Measurements from ENCODE around the gene TRIO.
A peak's percentile ranks its signal among the peaks of the same experiment; 100 is the strongest.

TRIO gene

GRCh38 chr5:14330291-14330690 lies 187.1 kb downstream of the TRIO start:
- no peak for DNase-seq (ENCODE audit: low spot score)

GRCh38 chr5:14330729-14331385 lies 187.7 kb downstream of the TRIO start:
- no peak for DNase-seq (ENCODE audit: low spot score)

GRCh38 chr5:14331386-14331781 lies 188.2 kb downstream of the TRIO start:
- DNase-seq (ENCODE audit: low spot score): peak; percentile 40

DNA sequence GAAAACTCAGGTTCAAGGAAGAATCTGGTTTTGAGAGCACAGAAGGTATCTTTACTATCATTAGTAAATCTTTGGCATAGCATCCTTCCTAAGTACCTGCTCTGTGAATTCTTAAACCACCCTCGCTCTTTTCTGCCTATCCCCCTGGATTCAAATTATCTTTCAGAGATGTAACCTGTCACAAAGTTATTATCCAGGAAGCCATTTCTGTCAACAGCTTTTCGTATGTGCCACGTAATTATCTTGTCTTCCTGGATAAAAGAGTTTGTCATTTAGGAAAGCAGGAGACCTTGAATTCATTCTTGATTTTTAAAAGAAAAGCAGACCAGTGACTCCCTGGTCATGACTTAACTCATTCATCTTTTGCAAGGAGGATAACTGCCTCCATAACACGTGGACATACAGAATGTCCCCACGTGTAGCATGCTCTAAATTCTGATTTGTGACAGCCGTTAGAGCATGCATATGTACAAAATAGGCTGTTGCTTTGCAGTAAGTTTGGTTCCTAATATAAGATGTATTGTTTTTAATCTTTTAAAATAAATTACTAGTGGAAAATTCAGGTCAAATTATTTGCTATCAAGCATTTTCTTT lies 189.0 kb downstream of the TRIO start:
- DNase-seq (ENCODE audit: low spot score): no peak

DNA sequence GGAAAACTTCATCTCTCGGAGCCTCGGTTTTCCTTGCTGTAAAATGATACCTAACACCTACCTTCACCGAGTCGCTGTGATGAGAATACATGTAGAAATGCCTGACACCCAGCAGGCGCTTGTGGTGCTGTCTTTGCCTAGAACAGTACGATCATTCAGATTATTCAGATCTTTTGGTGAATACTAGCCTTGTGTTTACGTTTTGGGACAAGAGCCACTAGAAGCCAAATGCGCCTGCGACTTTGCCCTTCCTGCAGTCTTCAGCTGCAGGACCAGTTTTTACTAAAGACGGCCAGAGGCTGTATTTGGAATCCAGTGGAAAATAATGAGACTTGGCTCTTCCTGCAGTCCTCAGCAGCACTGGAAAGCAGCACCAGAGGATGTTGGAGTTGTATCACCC lies 189.6 kb downstream of the TRIO start:
- no peak for DNase-seq (ENCODE audit: low spot score)

DNA sequence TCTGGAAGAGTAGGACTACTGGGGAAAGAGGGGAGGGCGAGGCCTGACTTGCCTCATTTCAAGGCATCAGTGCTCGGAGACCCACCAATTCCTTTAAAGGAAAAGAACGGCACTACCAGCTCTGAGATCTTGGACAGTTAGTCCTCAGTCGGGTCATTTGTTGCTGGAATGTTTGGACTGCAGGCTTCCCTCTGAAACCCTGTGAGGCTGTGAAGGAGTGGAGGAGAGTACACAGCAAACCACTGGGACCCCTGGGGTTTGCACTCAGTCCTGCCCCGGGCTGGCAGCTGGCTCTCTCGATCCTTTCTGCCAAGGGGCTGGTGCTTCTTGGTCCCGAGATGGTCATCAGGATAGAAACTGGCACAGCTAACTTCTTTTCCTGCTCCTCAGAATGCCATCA lies 194.5 kb downstream of the TRIO start:
- DNase-seq (ENCODE audit: low spot score): no peak

- no peak for DNase-seq (ENCODE audit: low spot score)
Measured at GRCh38 chr5:14339468-14339867, 196.3 kb downstream of the TRIO start.

DNA sequence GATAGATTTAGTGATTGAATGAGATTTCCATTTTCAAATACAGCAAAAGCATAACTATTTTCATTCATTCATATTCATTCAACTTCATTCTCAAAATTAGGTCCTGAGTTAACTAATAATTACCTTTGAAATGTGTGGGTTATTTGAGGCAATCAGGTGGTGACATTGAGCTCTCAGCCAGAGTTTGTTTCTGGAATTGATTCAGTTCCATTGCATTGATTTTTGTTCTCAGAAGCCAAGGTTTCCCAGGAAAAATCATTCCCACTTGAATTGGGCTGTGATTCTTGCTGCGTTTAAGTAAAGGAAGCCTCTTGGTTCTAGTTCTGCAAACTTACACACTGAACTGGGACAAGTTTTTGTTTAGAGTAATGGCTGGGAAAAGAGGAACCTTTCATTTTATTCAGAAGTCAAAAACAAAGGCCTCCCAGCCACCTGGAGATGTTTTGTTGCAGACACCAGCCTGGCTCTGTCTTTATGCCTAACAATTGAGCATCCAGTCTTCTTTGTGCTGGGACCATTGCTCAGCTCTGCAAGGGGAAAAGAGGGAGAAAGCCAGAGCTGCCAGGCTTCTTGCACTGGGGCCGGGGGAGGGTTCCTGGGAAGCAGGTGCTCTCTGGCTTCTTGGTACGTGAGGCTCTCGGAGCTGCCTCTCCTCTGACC lies 198.6 kb downstream of the TRIO start:
- no peak for DNase-seq (ENCODE audit: low spot score)

- peak; percentile 27 for DNase-seq (ENCODE audit: low spot score)
Measured at GRCh38 chr5:14342306-14342705, 199.2 kb downstream of the TRIO start.

- DNase-seq (ENCODE audit: low spot score): no peak
Measured at GRCh38 chr5:14343376-14343775, 200.2 kb downstream of the TRIO start.

DNA sequence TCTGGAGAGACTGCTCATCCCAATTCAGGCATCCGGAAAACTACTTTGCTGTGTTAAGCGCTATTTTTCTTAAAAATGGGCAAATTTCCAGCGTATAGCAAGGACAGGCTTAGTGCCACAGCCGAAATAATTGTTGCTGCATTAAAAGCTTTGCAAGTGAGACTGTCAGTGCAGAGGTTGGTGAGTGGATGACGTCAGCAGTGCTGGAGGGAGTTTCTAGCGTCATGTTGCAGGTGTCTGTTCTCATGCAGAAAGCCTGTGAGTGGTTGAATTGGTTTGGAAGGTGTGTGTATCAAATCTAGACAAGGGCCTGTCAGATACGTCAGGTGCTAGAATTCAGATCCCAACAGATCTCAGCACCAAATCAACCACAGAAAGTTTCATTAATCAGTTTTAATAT lies 204.4 kb downstream of the TRIO start:
- DNase-seq (ENCODE audit: low spot score): no peak

DNA sequence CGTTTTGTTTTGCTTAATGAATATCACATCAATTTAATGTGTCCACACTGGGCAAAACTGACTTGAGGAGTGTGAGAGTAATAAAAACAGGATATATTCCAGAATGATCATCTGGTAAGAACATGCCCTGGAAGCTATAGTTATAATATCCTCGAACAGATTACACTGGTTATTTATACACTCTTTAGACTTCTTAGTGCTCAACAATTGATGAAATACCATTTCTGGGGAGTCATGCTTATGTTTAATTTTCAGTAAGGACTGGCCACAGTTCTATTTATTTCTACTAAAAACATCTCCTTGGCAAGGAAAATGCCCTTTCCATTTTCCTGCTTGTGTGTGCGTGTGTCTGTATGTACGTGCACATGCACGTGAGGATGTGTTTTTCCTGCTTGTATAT lies 205.0 kb downstream of the TRIO start:
- no peak for DNase-seq (ENCODE audit: low spot score)

DNA sequence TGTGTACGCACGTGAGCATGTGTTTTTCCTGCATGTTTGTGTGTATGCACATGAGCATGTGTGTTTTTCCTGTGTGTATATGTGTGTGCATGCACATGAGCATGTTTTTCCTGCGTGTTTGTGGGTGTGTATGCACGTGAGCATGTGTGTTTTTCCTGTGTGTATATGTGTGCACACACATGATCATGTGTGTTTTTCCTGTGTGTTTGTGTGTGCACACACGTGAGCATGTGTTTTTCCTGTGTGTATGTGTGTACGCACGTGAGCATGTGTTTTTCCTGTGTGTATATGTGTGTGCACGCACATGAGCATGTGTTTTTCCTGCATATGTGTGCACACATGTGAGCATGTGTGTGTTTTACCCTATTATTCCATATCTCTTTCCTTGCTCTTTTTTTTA lies 205.9 kb downstream of the TRIO start:
- no peak for DNase-seq (ENCODE audit: low spot score)

- no peak for DNase-seq (ENCODE audit: low spot score)
Measured at GRCh38 chr5:14351086-14351661, 208.0 kb downstream of the TRIO start.

GRCh38 chr5:14351845-14352712 lies 208.9 kb downstream of the TRIO start:
- peak; percentile 72 for DNase-seq (ENCODE audit: low spot score)

DNA sequence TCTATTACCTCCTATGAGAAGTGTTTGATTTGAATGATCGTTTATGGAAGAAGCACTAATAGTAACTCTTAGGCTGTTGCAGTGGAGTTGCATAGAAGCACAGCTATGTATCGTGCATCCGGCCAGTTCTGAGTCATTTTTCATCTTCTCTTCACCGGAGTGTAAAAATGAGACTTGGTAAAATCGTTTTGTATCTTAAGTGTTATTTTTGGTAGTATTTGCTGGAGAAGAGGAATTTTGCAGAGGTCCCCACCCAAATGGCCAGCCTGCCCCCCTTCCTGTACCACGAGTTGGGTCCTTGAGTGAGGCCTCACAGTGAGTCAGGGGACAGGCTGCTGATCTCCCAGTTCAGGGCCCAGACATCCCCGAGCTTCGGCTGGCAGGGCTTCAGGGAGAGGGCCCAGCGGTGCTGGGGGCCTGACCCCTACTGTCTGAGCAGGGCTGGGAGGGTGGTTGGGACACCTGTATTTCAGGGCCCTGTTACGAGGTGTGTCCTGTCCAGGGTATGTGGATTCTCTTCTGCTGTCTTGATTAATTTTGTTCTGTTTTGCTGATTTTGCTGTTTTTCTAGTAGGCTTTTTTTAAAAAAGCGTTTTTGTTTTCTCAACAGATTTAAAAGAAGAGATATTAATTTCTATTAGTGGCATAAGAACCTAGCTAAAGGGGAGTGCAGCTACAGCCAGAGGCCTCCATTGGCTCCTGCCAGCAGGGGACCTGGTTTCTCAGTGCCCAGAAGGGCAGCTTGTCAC lies 210.8 kb downstream of the TRIO start:
- no peak for DNase-seq (ENCODE audit: low spot score)

DNA sequence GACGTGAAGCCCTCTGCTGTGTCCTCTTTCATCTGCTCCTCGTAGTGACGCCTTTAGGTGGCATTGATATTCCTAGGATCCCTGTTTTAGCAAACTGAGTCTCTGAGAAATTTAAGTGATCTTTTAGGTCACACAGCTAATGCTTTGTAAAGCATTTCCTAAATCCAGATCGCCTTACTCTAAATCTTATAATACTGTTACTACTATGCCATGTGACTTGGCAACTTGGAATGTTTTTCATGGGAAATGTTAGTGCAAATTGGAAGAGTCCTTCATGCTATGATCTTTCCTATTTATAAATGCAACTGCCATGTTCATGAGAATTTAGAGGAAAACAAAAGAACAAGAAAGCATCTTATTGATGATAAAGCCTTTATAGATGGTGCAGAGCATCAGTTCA lies 212.2 kb downstream of the TRIO start:
- DNase-seq (ENCODE audit: low spot score): no peak

GRCh38 chr5:14356305-14356704 lies 213.2 kb downstream of the TRIO start:
- no peak for DNase-seq (ENCODE audit: low spot score)

DNA sequence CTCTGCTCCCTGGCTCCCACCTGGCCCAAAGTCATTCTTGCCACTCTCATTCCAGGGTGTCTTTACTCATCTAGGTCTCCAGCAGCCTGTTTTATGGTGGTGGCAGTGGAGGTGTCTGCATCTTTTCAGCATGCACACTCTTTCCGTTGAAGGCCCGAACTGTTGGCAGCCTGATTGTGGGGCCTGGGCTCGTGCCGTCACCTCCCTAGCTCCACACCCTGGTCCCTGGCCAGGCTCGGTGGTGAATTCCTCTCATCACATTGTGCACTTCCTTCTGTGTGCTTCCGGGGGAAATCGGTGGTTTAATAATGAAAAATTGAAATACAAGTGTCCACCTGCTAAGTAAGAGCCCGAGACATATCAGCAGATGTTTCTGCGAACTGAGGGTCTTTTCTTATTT lies 214.3 kb downstream of the TRIO start:
- DNase-seq (ENCODE audit: low spot score): no peak

DNA sequence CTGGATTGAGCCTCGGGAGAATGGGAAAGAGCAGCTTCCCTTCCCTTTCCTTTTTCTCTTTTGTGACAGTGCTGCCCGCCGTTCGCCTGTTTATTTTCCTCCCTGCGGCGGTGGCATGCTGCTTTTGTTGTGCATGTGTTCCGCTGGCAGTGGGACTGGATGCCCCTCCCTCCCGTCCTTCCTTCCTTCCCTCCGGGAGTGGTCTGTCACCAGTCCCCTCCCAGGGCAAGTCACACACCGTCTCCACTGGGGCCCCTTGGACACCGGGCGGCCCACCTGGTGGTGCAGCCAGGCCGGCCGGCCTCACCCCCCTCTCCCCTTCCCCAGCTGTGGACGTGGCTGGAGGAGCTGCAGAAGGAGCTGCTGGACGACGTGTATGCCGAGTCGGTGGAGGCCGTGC lies 214.7 kb downstream of the TRIO start:
- DNase-seq (ENCODE audit: low spot score): no peak

DNA sequence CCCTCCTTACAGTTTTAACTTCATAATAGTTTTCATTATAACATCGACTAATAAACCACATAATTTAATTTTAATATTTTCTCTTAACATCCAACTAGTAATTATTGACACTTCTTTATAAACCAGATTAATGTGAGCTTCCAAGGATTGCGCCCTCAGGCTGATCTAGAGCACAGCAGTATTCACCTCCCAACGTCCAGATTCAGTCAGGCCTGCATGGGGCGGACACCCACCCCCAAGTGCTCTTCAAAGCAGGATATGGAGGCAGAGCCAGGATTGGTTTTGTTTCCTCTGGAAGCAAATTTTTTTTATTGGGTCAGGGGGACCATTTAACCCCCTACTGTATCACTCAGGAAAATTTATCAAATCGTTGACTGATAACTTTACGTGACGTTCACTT lies 215.4 kb downstream of the TRIO start:
- no peak for DNase-seq (ENCODE audit: low spot score)
